OCI-LY7 (cell line): ENCODE data around the gene C1QL2. TPM values are rescaled to one million over a fixed set of nuclear protein-coding genes. Genes with fewer than 3 reads are reported as not detected.

ENCODE experiments used
- BruUV-seq: library from RNA; stranded (reverse); fragments of 400-500 nt; replicated peaks from 2 replicates; lab custom pipeline; 2021; lab: Mats Ljungman, UMichigan
- CTCF ChIA-PET: fragments of 300-600 bp; sonication (Branson Sonifier 250); formaldehyde crosslinking; loops from one replicate; lab custom pipeline; 2022; ENCODE audit warnings: antibody characterized with exemption; ENCODE audit not compliant: unreplicated experiment; lab: Charles Lee
- POLR2A ChIA-PET: fragments of 300-600 bp; sonication (Branson Sonifier 250); formaldehyde crosslinking; loops from one replicate; lab custom pipeline; 2022; ENCODE audit warnings: antibody characterized with exemption; lab: Charles Lee
- DNase-seq: peaks from one replicate; pipeline ENCODE4 v3.0.0-alpha.2; 2015; ENCODE audit warnings: low spot score
- H2AFZ ChIP-seq: fragments of 200-600 bp; sonication (generic), shearing (Covaris generic); 2 replicates; pipeline ENCODE4 v1.6.1; 2014; ENCODE audit warnings: mild to moderate bottlenecking, antibody characterized with exemption, low read length, moderate library complexity
- H3K27ac ChIP-seq: fragments of 200-600 bp; sonication (generic); 2 replicates; pipeline ENCODE4 v1.5.1; 2014; ENCODE audit warnings: mixed run types, low read depth, mild to moderate bottlenecking, moderate library complexity, low read length, inconsistent platforms; ENCODE audit not compliant: poor library complexity, severe bottlenecking
- H3K36me3 ChIP-seq: fragments of 200-600 bp; sonication (generic); 2 replicates; pipeline ENCODE4 v1.6.1; 2014; ENCODE audit warnings: mild to moderate bottlenecking, antibody characterized with exemption, low read length, moderate library complexity, mixed read lengths; ENCODE audit not compliant: insufficient read depth
- H3K4me1 ChIP-seq: fragments of 200-600 bp; sonication (generic); 2 replicates; pipeline ENCODE4 v1.5.1; 2014; ENCODE audit warnings: mild to moderate bottlenecking, low read length; ENCODE audit not compliant: insufficient read depth, poor library complexity, severe bottlenecking
- H3K4me2 ChIP-seq: fragments of 200-600 bp; sonication (generic); 2 replicates; pipeline ENCODE4 v1.6.1; 2014; ENCODE audit warnings: mild to moderate bottlenecking, low read length
- H3K4me3 ChIP-seq: fragments of 200-600 bp; sonication (generic); 2 replicates; pipeline ENCODE4 v1.5.1; 2014; ENCODE audit warnings: mild to moderate bottlenecking, low read depth, low read length; ENCODE audit not compliant: poor library complexity, severe bottlenecking
- H3K79me2 ChIP-seq: fragments of 200-600 bp; sonication (generic); 2 replicates; pipeline ENCODE4 v1.6.1; 2016; ENCODE audit warnings: low read depth, mild to moderate bottlenecking, low read length, moderate library complexity, mixed read lengths; ENCODE audit not compliant: insufficient read depth
- H3K9me2 ChIP-seq: fragments of 200-600 bp; sonication (generic); 2 replicates; pipeline ENCODE4 v1.6.1; 2016; ENCODE audit warnings: mild to moderate bottlenecking, low read length, mixed read lengths; ENCODE audit not compliant: insufficient read depth
- H3K9me3 ChIP-seq: fragments of 200-600 bp; sonication (generic); 2 replicates; pipeline ENCODE4 v1.6.1; 2014; ENCODE audit warnings: mild to moderate bottlenecking, mixed run types, low read length, mixed read lengths
- H4K20me1 ChIP-seq: fragments of 200-600 bp; sonication (generic); 2 replicates; pipeline ENCODE4 v1.6.1; 2014; ENCODE audit warnings: mild to moderate bottlenecking, antibody characterized with exemption, low read length, moderate library complexity, mixed read lengths; ENCODE audit not compliant: insufficient read depth
- EZH2phosphoT487 ChIP-seq: fragments of 200-600 bp; sonication (generic); IDR thresholded peaks from 2 replicates; pipeline ENCODE4 v1.6.1; 2018; ENCODE audit warnings: low read depth, borderline replicate concordance, mild to moderate bottlenecking, mixed run types, antibody characterized with exemption, low read length, moderate library complexity, mixed read lengths
- intact Hi-C: fragments of 100-400 bp; cut with micrococcal nuclease; formaldehyde crosslinking; loops from one replicate; pipeline ENCODE4 v1.10.0; 2022; ENCODE audit not compliant: unreplicated experiment
- total RNA-seq, 2 experiments: library from RNA; depleted of rRNA in 1 of 2; stranded (reverse); fragments of >200 nt in 1 of 2; shearing (Covaris generic) in 1 of 2; gene quantifications; 2 replicates each; pipeline ENCODE4 v1.2.3, GENCODE V29; 2014 to 2022
- TF ChIP-seq, protein P1 (sequence below): fragments of 200-600 bp; sonication (generic); conservative IDR thresholded peaks from 2 replicates; pipeline ENCODE4 v1.5.1; 2014; ENCODE audit warnings: mild to moderate bottlenecking, antibody characterized with exemption, low read length, moderate library complexity, mixed read lengths

C1QL2 gene
- total RNA-seq, 2 experiments from 2014 or later = not detected

DNA sequence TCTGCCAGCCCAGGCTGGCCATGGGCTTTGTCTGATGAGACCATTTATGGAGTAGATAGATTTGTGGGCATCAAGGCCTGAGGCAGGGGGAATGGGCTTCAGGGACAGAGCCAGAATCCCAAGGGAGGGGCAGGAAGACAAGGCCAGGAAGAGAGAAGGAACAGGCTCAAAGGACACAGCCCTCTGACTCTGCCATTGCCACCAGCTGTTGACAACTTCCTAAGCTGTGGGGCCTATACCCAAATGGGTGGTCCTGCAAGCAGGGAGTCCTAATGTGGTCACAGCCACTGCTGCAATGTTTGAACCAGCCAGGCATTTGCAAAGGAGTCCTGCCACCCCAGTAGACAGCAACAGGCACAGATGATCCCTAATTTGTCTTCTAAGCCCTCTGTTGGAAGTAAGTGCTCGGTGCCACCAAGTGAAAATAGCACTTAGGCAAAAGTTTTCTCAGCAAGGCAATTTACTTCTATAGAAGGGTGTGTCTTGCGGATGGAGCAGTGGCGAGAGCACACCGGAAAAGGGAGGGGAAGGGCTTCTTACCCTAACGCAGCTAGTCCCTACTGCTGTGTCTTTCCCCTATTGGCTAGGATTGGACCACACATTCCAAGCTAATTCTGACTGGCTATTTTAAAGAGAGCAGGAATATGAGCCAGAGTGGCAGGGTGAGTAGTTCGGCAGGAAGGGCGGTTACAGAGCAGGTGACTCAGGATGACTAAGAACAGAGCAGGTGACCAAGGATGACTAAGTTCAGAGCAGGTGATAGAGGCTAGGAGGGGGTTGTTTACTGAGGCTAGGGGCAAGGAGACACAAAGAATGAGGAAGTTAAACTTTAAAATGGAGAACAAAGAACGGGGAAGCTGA, 47.2 kb downstream of the C1QL2 start:
- no peak overlapping the region for H2AFZ ChIP-seq
- intact Hi-C loops = no loop called here
- H3K4me2 ChIP-seq = no peak overlapping the region
- H4K20me1 ChIP-seq = no peaks in the 10 kb centered on the region
- H3K4me1 ChIP-seq = no peaks in the 10 kb centered on the region
- no peak for DNase-seq
- H3K9me2 ChIP-seq = no peaks in the 10 kb centered on the region
- no TSS peak for BruUV-seq
- H3K4me3 ChIP-seq = no peak overlapping the region
- H3K9me3 ChIP-seq = no peaks in the 10 kb centered on the region
- no peaks in the 10 kb centered on the region for H3K36me3 ChIP-seq
- POLR2A ChIA-PET = no interaction called here
- TF ChIP-seq, protein P1, sequence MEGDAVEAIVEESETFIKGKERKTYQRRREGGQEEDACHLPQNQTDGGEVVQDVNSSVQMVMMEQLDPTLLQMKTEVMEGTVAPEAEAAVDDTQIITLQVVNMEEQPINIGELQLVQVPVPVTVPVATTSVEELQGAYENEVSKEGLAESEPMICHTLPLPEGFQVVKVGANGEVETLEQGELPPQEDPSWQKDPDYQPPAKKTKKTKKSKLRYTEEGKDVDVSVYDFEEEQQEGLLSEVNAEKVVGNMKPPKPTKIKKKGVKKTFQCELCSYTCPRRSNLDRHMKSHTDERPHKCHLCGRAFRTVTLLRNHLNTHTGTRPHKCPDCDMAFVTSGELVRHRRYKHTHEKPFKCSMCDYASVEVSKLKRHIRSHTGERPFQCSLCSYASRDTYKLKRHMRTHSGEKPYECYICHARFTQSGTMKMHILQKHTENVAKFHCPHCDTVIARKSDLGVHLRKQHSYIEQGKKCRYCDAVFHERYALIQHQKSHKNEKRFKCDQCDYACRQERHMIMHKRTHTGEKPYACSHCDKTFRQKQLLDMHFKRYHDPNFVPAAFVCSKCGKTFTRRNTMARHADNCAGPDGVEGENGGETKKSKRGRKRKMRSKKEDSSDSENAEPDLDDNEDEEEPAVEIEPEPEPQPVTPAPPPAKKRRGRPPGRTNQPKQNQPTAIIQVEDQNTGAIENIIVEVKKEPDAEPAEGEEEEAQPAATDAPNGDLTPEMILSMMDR = no peak
- no peak for TF ChIP-seq EZH2phosphoT487
- H3K27ac ChIP-seq = no peak overlapping the region
- H3K79me2 ChIP-seq = no peaks in the 10 kb centered on the region
- CTCF ChIA-PET = no interaction called here

DNA sequence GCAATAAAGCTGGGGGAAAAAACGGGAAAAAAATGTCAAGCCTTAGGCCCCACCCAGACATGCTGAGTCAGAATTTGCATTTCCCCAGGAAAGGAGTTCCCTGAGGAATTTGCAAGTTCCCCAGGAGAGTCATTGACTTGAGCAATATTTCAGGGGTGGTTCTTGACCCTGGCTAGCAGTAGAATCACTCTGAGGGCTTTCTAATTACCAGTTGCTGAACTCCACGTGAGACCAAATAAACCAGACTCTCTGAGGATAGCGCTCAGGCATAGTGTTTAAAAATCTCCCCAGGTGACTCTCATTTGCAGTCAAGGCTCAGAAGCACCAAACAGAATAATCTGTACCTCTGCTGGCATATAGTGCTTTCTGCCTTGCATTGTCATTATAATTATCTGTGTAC, 48.7 kb downstream of the C1QL2 start:
- H3K79me2 ChIP-seq = no peaks in the 10 kb centered on the region
- TF ChIP-seq EZH2phosphoT487 = no peak
- TF ChIP-seq, protein P1 = no peak
- no peak overlapping the region for H3K4me3 ChIP-seq
- no peaks in the 10 kb centered on the region for H3K36me3 ChIP-seq
- no peaks in the 10 kb centered on the region for H3K9me3 ChIP-seq
- H4K20me1 ChIP-seq = no peaks in the 10 kb centered on the region
- intact Hi-C loops = no loop called here
- BruUV-seq = no TSS peak
- POLR2A ChIA-PET = no interaction called here
- H3K4me1 ChIP-seq = no peaks in the 10 kb centered on the region
- no peak for DNase-seq
- no peak overlapping the region for H3K4me2 ChIP-seq
- no peaks in the 10 kb centered on the region for H3K9me2 ChIP-seq
- H3K27ac ChIP-seq = no peak overlapping the region
- CTCF ChIA-PET = no interaction called here
- no peak overlapping the region for H2AFZ ChIP-seq

DNA sequence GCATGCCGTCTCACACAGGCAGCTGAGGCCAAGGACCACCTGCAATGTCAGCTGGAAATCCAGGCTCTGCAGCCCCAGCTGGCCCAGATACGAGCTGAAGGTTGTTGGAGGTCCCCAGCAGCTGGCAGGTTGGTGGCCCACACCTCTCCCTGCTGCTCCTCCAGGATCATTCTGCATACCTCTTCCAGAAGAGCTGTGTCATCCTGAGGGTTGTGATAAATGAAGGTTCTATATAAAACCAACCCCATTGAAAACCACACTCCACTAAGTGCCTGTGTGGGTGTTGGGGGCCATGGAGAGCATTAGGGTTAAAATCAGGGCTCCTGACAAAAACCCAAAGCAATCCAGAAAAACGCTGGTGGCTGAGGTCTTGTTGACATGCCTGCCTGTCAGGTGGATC, 50.4 kb downstream of the C1QL2 start:
- intact Hi-C loops = no loop called here
- no peaks in the 10 kb centered on the region for H4K20me1 ChIP-seq
- H2AFZ ChIP-seq = no peak overlapping the region
- no peak for DNase-seq
- H3K27ac ChIP-seq = no peak overlapping the region
- POLR2A ChIA-PET = no interaction called here
- H3K4me3 ChIP-seq = no peak overlapping the region
- H3K4me2 ChIP-seq = no peak overlapping the region
- no peak for TF ChIP-seq EZH2phosphoT487
- no TSS peak for BruUV-seq
- H3K9me2 ChIP-seq = no peaks in the 10 kb centered on the region
- H3K79me2 ChIP-seq = no peaks in the 10 kb centered on the region
- no peaks in the 10 kb centered on the region for H3K4me1 ChIP-seq
- H3K9me3 ChIP-seq = no peaks in the 10 kb centered on the region
- H3K36me3 ChIP-seq = no peaks in the 10 kb centered on the region
- CTCF ChIA-PET = interaction anchor here (0.6 kb wide), 2 partner anchors 131 to 375 kb away, joined by 3 read pairs; no protein-coding TSS in a partner anchor
